ENCODE measurements around the gene BMPR1B.
"Not testable (repeated sequence)": the region's sequence is repeated elsewhere in the genome, so short reads cannot be mapped to it uniquely, and the experiment has no call there.

- TF ChIP-seq, protein P1, sequence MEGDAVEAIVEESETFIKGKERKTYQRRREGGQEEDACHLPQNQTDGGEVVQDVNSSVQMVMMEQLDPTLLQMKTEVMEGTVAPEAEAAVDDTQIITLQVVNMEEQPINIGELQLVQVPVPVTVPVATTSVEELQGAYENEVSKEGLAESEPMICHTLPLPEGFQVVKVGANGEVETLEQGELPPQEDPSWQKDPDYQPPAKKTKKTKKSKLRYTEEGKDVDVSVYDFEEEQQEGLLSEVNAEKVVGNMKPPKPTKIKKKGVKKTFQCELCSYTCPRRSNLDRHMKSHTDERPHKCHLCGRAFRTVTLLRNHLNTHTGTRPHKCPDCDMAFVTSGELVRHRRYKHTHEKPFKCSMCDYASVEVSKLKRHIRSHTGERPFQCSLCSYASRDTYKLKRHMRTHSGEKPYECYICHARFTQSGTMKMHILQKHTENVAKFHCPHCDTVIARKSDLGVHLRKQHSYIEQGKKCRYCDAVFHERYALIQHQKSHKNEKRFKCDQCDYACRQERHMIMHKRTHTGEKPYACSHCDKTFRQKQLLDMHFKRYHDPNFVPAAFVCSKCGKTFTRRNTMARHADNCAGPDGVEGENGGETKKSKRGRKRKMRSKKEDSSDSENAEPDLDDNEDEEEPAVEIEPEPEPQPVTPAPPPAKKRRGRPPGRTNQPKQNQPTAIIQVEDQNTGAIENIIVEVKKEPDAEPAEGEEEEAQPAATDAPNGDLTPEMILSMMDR (IDR thresholded peaks at IDR 0.05) = not testable (repeated sequence)
- TF ChIP-seq POLR2A (IDR thresholded peaks at IDR 0.05) = not testable (repeated sequence)
Observed at GRCh38 chr4:95139424-95139823, 381.7 kb downstream of the BMPR1B start.
